Kidney capillary endothelial cell (primary cell): ENCODE results near the gene ALK.
A peak's percentile ranks its signal among the peaks of the same experiment; 100 is the strongest.

Experiments used
- DNase-seq: peaks from one replicate; pipeline ENCODE4 v3.0.0-alpha.2; 2018; ENCODE audit warnings: low spot score

The ALK gene

DNA sequence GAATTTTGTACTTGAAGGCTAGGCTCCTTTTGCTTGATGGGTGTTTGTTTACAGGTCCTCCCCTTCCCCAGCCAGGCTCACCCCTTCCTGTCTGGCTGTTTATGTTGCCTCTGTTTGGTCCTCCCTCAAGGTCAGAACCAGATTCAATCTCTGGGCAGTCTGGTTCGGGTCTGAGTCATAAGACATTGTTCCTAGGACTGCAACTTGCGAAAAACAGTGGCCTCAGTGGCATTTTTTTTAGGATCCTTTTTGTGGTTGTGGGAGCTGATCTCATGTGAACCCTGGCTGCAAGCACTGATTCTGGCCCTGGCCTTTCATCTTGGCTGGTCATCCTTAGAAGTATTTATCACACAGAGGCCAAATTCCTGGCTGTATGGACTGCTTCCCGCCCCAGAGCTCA, 435.8 kb downstream of the ALK start:
- peak; percentile 44 for DNase-seq

DNA sequence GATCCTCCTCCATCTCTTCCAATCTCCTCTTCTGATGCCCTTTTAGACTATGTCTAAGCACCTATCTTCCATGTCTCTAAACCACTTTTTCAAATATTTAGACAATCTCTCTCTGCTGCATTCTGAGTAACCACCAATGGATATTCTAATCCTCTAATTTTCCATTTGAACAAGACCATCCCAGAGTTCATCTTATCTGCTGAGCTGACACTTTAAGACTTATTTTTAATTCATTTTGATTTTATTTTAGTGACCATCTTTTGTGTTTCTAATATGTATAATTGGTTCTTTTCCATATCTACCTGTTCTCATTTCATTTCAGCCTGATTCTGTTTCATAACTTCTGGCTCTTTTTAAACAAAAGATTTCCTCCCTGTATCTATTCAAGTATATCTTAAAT, 436.3 kb downstream of the ALK start:
- DNase-seq = no peak

DNA sequence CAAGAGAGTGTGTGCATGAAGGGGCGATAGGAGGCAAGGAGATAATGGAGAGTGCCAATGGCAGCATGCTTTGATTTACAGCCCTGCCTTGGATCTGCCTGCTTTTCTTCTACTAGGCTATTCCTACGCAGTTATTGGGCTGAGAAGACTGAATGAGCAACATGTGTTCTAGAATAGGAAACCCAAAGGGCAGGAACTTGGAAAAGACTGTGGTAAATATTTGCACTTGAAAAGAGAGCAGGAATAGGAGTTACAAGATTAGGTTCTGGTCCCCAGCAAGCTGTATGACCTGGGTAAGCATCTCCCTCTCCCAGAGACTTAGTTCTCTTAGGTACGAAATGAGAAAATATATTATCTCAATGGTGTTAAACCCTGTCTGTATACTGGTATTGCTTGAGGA, 438.5 kb downstream of the ALK start:
- no peak for DNase-seq

DNA sequence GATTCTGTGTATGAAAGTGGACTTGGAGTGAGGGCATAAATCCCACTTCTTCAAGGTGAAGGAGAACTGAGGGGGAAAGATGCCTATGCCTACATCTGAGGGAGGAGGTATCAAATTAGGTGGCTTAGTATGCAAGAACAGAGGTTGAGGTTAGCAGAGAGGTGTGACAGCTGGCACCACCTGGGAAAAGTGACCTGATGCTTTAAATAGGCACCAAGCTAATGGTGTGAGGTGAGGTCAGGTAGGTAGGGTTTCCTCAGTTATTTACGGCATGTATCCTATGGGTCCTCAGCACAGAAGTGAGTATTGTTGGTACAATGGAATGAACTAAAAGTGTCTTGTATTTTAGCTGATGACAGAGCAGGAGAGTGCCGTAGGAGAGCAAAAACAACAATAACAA, 439.0 kb downstream of the ALK start:
- no peak for DNase-seq

DNA sequence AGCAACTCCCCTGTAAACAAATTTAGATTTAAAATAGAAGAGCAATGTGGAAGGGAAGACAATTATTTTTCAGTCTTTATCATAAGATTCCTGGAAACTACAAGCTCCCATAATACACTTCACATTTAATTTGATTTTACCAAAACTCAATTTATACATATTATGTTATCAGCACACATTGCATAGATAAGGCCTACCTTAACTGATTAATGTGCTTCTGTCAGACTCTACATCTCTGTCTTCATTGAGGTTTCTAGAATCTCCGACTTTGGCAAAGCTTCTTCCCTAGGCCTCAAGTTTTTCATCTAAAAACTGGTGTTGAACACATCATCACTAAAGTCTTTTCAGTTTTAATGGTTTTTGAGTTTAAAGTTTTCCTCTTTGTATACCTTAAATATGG, 440.1 kb downstream of the ALK start:
- DNase-seq = no peak

DNA sequence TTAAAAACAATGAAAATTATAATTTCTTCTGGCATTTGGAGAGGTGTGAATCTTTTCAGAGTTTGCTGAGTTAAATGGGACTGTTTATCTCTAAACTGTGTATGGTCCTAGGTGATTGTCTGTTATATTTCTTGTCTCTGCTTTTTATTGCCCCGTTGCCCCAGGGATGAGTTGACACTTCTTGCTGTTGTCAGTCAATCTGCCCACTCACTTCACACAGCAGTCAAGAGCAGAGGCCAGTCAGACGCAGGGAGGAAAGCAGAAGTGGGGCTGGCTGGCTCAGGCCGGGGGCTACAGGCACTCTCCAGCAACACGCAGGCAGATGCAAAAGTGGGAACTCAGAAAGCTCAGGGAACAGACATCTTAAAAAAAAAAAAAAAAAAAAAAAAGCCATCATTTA, 441.0 kb downstream of the ALK start:
- no peak for DNase-seq

DNA sequence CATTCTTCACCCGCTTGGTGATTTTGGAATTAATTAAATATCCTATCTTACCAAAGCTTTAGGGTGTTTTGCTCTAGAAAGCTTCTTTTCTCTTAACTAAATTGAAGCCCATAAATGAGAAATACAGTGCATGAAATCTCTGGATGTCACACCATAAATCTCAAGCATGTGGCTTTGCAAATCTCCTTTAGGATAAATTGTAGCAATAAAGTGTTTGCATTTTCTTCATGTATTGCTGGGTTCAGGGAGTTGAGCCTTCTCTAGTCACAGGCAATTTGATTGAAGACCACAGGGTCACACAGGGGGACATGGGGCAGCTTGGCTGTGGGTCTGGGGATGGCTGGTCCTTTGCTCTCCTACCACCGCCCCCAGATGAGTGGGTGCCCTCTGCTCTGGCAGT, 442.0 kb downstream of the ALK start:
- DNase-seq = no peak

DNA sequence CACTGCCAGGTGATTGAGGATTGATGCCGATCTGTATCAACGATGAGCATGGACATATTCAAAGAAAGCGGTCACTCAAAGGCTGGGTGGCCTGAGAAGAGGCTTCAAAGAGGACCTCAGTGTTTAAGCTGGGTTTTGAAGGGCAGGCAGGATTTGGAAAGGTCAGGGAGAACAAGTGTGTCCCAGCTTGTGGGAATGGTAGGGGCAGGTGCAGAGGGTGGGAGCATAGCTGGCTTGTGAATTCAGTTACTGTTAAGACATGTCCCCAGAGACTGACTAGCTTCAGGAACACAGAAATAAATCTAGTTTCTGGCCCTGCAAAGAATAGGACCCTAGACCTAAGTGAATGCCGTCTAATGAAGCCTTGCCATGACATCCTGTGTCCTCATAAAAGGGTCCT, 442.7 kb downstream of the ALK start:
- no peak for DNase-seq

DNA sequence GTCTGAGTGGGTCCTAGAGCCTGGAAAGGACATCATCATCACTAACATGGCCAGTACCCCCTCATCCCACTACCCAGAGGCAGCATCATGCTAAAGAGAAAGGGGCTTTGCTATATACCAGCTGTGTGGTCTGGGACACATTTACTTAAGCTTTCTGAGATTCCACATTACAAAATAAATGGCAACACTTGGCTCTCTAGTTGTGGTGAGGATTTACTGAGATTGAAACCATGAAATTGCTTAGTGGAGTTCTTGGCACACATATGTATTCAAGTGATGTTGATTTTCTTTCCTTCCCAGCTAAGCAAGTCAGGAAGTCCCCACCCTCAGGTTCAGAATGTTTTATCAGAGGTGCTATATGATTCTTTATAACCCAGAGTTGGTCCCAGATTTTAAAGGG, 444.2 kb downstream of the ALK start:
- no peak for DNase-seq

DNA sequence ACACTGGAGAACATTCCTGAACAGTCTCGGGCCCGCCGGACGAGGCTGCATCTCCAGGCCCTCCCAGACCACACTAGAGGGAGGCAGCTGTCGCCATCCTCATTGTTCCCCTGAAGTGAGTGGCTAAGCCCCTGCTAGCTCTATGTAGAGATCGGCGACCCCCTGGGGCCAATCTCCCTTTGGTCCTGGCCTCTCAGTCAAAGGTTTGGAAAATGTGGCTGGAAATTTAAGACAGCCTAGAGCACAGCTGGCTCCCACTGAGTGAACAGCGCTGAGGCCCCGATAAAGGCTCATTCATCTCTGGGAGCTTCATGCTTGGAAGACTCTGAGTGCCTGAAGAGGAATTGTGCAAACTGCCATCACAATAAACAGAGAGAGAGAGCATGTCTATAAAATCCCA, 445.9 kb downstream of the ALK start:
- no peak for DNase-seq

DNA sequence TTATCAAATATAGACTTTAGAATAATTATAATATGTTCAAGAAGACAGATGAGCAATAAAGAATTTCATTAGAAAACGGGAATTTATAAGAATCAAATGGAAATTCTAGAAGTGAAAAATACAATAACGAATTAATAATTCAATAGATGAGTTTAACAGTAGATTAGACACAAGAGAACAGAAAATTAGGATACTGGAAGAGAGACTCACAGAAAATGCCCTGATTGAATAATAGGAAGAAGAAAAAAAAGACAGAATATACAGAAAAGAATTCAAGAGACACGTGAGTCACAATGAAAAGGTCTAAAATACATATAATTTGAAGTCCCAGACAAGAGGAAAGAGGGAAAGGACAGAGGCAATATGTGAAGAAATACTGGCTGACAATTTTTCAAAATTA, 451.4 kb downstream of the ALK start:
- DNase-seq = no peak

DNA sequence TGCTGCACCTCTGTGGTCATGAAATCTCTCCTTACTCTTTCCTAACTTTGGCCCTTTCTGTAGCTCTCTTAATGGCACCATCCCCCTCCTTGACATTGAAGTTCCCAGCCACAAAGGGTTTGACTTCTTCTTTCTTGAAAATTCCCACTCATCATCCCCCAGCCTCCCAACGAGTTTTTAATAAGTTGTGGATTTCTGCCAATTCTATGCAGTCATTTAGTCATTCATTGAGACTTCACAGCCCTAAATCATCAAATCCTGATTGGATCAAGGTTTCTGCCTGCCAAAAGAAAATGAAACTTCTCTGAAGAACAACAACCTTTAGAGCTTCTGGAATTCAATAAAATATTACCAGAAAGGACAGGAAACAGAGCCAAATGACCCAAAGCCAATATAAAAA, 451.9 kb downstream of the ALK start:
- no peak for DNase-seq

DNA sequence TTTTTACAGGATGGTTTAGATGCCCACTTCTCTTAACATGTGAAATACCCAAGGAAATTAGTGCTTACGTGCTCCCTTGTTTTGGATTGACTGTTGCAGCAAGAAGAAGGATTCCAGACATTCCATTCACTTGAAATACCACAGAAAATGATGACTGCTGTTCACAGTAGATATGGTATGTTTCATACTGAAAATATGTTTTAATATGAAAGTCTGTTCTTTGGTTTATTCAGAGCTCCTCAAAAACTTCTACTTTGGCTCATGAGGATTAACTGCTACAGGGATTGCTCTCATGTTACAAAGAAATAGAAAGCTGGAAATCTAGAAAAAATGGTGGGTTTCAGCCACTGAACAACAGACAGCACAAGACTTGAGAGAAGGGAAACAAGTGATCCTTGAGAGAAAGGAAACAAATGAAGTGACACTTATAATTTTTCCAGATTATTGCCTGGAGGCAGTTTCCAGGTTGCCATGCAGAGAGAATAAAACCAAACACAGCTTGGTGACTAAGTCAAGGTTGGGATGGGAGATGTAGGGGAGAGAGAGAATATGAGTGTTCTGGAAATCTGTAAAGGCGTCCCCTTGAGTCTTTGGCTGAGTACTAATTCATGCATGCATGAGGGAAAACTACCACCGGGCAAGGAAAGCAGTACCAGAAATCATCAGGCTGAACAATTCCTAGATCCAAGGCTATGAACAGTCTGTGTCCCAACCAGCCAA, 458.0 kb downstream of the ALK start:
- DNase-seq = no peak

DNA sequence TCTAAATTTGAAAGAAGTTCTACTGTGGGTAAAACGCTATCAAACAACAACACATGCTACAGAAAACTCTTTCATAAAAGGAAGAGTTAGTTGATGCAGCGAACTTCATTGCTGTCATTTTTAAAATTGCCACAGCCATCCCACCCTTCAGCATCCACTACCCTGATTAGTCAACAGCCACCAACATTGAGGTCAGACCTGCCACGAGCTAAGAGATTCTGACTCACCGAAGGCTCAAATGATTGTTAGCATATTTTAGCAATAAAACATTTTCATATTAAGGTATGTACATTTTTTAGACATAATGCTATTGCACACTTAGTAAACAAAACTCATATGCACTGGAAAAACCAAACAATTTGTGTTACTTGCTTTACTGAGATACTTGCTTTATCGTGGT, 459.1 kb downstream of the ALK start:
- no peak for DNase-seq

DNA sequence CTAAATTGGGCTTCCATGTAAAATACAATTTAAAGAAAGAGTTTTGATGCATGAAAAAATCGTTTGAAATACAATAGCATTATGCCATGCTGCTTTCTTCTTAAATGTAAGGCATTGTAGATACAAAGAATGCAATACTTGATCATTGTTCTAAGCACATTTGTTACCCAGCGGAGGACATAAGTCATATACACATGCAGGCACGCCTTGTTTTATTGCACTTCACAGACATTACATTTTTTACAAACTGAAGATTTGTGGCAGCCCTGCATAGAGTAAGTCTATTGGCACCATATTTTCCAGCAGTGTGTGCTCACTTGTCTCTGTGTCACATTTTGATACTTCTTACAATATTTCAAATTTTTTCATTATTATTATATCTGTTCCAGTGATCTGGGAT, 461.2 kb downstream of the ALK start:
- no peak for DNase-seq

DNA sequence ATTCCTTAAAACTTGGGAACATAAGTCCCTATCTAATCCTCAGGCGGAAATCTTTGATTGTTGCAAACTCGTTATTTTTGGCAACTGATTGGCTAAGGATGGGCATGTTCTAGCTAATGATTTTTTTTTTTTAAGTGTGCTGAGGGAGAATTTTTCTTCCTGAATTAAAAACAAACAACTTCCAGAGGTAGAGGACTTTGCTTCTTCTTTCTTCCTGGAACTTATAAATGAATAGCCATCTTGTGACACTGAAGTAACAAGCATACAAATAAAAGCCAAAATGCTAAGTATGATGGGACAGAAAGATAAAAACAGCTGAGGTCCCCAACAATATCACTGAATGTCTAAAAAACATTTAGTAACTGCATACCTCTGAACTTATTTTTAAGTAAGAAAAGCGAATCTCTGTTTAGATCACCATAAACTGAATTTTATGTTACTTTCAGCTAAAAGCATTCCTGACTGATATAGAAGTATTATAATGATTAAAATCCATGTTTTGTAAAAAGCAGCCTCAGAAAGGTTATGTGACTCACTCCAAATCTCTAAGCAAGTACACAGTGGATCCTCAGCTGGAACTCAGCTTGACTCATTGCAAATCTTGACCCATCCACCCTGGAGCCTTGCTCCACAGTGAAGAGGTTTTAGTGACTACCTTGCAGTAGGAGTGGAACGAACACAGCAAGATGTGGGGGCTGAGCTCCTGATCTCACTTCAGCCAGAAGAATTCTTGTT, 461.8 kb downstream of the ALK start:
- DNase-seq = no peak

DNA sequence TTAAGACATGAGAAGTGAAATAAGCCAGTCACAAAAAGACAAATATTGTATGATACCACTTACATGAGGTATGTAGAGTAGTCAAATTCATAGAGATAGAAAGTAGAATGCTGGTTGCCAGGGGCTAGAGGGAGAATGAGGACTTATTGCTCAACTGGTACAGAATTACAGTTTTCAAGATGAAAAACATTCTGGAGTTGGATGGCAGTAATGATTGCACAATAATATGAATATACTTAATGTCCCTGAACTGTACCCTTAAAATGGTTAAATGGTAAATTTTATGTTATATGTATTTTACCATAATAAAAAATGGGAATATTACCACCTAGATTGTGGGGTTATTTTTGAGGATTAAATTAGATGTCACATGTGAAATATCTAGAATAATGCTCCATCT, 465.0 kb downstream of the ALK start:
- DNase-seq = no peak

DNA sequence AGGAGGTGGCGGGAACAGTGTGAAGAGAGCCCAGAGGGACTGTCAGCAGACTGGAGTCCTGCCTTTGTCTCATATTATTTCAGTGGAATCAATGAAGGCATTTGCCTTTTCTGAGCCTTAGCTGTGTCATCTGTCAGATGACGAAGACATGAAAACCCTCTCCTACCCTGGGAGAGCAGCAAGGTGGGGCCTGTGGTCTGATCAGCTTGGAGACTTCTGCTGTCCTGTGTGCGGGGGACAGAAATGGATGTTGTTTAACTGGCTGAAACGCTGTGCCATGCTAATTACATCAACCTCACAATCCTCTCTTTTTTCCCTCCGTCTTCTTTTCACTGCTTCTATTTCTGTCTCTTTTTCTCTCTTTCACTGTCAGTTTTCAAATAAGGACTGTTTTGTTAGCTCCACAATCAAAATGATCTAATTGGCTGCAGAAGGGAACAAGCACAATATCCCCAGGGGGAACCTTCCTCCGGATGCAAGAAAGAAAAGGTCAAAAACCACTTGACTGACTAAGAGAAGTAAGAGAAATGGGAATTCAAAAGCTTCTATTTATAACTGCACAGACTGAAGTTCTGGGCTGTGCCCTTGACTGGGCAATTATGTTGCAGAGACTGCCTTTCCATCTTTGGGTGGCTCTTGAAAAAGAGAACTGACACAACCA, 466.1 kb downstream of the ALK start:
- DNase-seq = no peak

DNA sequence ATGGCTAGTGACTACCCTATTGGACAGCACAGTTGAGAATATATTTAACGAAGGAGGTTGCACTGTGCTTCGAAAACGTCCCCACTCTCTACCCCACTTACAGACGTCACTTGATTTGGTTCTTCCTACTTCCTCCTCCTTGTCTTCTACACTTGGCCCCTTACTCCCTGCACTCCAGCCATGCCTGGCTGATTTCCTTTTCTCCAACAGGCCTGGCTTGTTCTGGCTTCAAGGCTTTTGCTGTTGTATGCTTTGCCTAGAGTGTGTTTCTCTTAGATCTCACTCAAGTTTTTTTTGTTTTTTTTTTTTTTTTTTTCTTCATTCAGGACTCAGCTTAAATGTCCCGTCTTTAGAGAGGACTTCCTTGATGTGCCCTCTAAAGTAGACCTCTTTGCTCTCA, 469.4 kb downstream of the ALK start:
- DNase-seq = no peak

DNA sequence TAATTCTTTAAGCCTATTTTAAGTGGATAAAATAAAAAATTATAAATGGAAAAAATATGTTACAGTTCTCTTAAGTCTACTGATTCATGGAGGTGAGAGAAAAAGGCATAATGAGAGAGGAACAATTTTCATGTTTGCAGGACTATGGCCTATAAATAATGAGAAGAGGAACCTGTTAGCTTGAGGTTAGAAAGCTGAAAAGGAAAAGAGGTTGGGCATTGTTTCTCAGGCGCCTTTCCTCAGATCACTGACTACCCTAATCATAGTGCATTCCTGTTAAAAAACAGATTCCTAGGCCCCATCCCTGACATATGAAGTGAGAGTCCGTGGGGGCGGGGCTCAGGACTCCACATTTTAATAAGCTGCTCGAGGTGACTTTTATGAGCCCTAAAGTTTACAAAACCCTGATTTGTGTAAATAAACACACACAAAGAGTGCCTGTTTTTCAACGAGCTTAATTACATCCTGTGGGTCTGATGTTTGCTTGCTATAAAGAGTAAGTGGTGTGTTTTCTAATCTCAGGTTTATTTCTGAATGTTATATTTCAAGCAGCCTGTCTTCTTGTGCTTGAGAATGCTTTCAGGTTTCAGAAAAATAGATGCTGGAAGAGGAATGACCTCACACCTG, 470.7 kb downstream of the ALK start:
- no peak for DNase-seq

DNA sequence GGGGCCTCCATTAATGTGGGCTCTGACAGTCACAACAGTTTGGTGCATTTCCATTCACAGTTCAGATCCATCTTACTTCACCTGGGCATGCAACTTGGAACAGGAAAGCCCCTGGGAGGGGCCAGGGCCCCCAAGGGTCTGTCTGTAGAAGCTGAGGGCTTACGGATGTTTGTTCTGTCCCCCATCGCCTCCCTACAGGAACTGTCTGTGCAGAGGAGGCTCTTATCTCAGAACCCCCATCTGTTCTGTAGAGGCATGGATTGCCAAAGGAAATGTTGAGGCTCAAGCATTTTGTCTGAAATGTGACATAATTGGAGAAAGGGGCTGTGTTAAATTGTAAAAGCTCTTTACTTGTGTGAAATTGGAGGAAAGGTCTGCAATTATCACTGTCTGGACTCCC, 471.9 kb downstream of the ALK start:
- no peak for DNase-seq

DNA sequence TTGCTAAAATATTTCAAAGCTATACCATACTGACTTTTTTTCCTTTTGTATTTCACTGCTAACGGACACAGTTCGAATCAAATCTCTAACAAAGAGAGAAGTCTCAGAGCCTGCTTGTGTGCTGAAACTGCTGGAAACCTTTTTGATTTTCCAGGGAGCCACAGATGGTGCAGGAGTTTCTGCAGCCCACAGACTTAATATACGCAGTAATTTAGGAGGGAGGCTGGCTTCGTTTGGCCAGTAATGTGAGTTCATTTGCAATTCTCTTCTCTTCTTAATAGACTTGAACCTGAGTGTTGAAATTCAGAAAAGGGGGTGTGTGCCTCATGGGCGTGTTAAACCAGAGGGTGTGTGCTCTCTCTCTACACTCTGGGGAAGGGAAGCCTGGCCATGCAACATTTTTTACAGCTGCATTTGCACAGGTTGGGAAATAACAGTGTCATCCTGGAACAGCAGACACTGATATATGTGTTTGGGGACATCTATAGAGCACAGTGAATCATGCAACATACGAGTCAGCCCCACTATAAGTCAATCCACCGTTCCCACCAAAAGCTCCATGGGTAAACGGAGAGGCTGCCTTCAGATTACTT, 473.2 kb downstream of the ALK start:
- DNase-seq = no peak

DNA sequence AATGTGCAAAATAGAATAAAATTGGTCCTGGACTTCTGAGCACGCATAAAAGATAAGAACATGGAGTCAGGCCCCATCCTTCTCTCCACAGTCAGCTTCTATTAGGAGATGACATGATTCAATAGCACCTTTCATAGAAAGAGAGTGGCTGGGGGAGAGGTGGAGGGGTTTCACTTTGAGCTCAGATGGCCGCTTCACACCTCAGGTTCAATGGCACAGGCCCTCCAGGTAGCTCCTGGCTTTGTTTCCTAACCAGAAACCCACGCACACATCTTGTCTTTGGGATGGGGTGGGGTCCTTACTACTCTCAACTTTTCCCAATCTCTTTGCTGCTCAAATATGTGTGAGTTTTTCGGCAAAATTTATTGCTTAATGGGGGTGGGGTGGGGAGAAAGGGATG, 473.9 kb downstream of the ALK start:
- no peak for DNase-seq
